Lower leg skin (tissue), 4 donors: Measurements from ENCODE around the gene TP53RK. TPM values are rescaled to one million over a fixed set of nuclear protein-coding genes. Genes with fewer than 3 reads are reported as not detected.

Experiments used
- DNase-seq, 2 donors: peaks; one replicate each; pipeline ENCODE4 v3.0.0-alpha.2; 2019; ENCODE audit warnings: low spot score in 2 of 2
- H3K4me3 ChIP-seq: fragments of 200-600 bp; sonication (generic); 2 replicates; pipeline ENCODE4 v1.5.1; 2017; ENCODE audit warnings: mild to moderate bottlenecking, low read depth; ENCODE audit not compliant: poor library complexity, severe bottlenecking
- POLR2A ChIP-seq, 2 donors: fragments of 450-650 bp; IDR thresholded peaks; one replicate each; pipeline ENCODE4 v1.6.1; 2016 to 2017; ENCODE audit warnings: antibody characterized with exemption in 2 of 2, mild to moderate bottlenecking in 1 of 2, moderate library complexity in 1 of 2
- WGBS, 2 donors: methylation state at CpG; one replicate each; pipeline ENCODE4 v1.1.5; 2018; 5-methylcytosine and 5-hydroxymethylcytosine counted together
- intact Hi-C: fragments of 100-400 bp; cut with DNase I; formaldehyde crosslinking; loops from one replicate; pipeline ENCODE4 v1.15.0; 2023; ENCODE audit warnings: low total_unique reads
- total RNA-seq, 4 donors: library from RNA; depleted of rRNA; stranded (reverse); fragments of >200 nt; gene quantifications; one replicate each; pipeline ENCODE4 v1.1.0, GENCODE V29; 2016
- TF ChIP-seq, protein P1 (sequence below), 3 donors: fragments of 450-650 bp; IDR thresholded peaks; one replicate each; pipeline ENCODE4 v1.5.1; 2016; ENCODE audit warnings: antibody characterized with exemption in 3 of 3, mild to moderate bottlenecking in 3 of 3, moderate library complexity in 2 of 3

Gene TP53RK
- total RNA-seq, 4 donors from 2014 or later = 19.5 to 28.6 (median 24.0) TPM

- DNase-seq = peak in 1 of 2 donors; percentile 56
- no peak for TF ChIP-seq POLR2A (IDR thresholded peaks at IDR 0.05)
- TF ChIP-seq, protein P1, sequence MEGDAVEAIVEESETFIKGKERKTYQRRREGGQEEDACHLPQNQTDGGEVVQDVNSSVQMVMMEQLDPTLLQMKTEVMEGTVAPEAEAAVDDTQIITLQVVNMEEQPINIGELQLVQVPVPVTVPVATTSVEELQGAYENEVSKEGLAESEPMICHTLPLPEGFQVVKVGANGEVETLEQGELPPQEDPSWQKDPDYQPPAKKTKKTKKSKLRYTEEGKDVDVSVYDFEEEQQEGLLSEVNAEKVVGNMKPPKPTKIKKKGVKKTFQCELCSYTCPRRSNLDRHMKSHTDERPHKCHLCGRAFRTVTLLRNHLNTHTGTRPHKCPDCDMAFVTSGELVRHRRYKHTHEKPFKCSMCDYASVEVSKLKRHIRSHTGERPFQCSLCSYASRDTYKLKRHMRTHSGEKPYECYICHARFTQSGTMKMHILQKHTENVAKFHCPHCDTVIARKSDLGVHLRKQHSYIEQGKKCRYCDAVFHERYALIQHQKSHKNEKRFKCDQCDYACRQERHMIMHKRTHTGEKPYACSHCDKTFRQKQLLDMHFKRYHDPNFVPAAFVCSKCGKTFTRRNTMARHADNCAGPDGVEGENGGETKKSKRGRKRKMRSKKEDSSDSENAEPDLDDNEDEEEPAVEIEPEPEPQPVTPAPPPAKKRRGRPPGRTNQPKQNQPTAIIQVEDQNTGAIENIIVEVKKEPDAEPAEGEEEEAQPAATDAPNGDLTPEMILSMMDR (IDR thresholded peaks at IDR 0.05) = no peak
- H3K4me3 ChIP-seq = no peak within 1 kb of the TSS
- 20 to 28% methylated on average over 43 to 55 of the region's 55 CpGs for WGBS, 2 donors
- intact Hi-C loops = no loop called here
These were observed 37.9 kb downstream of the TP53RK start, which contains the start of gene SLC13A3 for GRCh38 chr20:46651091-46651962. SLC13A3 (minus strand) TSS chr20:46651459; CDS start chr20:46651421, 38 bp downstream.

DNA sequence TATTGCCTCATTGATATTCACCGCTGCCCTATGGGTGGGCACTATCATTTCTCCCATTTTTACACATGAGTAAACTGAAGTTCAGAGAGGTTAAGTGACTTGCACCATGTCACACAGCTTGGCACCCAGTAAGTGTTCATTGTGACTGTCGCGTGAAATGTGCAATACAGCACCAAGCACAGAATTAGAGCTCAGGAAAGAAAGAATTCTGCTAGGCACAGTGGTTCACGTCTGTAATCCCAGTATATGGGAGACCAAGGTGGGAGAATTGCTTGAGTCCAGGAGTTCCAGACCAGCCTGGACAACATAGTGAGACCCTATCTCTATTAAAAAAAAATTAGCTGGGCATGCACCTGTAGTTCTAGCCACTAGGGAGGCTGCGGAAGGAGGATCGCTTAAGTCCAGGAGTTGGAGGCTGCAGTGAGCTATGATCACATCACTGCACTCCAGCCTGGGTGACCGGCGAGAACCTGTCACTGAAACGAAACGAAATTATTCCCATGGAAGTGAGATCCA lies 38.6 kb downstream of the TP53RK start:
- intact Hi-C loops = no loop called here
- H3K4me3 ChIP-seq = no peak overlapping the region
- DNase-seq = no peak
- TF ChIP-seq POLR2A (IDR thresholded peaks at IDR 0.05) = no peak
- TF ChIP-seq, protein P1 (IDR thresholded peaks at IDR 0.05) = no peak
- 81 to 84% methylated on average over 10 of the region's 10 CpGs for WGBS, 2 donors

DNA sequence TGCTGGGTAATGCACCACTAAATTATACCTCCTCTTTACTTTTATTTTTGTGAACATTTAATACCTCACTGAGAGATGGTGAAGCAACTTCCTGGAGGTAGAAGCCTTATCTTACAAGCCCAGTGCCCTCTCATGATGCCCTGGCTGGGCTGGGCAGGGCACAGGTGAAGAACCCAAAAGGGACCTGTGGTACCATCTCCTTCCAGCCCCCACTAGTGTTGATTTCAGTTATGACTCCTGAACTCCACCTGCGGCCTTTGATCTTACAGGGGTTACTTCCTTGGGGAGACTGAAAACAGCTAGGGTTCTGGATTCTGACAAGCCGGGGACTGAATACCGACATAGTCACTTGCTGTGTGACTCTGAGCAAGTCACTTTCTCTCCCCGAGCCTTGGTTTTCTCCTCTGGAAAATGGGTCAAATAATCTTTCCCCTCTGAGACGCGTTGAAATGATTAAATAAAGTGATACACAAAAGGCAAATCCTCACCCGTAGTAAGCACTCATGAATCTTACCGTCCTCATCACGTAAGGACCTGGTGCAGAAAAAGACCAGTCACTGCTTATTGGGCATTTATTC lies 39.2 kb downstream of the TP53RK start:
- intact Hi-C loops = no loop called here
- no peak overlapping the region for H3K4me3 ChIP-seq
- TF ChIP-seq, protein P1 (IDR thresholded peaks at IDR 0.05) = no peak
- no peak for TF ChIP-seq POLR2A (IDR thresholded peaks at IDR 0.05)
- peak in 1 of 2 donors; percentile 9 for DNase-seq
- 92 to 93% methylated on average over 9 of the region's 9 CpGs for WGBS, 2 donors

DNA sequence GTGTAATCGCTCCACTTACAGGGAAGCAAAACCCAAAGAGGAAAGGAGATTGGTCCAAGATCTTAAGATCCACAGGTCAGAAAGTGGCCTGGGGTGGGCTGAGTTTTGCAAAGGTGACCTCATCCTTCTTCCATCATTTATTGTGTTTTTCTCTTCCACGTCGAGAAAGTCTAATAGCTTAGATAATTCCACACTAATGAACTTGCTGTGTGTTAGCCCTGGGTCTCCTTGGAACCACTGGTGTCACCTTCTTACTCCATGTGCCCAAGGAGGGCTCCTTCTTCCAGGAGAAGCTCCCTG lies 39.6 kb downstream of the TP53RK start:
- intact Hi-C loops = no loop called here
- peak in 1 of 2 donors; percentile 4 for DNase-seq
- TF ChIP-seq, protein P1 (IDR thresholded peaks at IDR 0.05) = no peak
- no peak for TF ChIP-seq POLR2A (IDR thresholded peaks at IDR 0.05)
- H3K4me3 ChIP-seq = no peak overlapping the region
- WGBS, 2 donors = 78 to 79% methylated on average over 3 of the region's 3 CpGs

DNA sequence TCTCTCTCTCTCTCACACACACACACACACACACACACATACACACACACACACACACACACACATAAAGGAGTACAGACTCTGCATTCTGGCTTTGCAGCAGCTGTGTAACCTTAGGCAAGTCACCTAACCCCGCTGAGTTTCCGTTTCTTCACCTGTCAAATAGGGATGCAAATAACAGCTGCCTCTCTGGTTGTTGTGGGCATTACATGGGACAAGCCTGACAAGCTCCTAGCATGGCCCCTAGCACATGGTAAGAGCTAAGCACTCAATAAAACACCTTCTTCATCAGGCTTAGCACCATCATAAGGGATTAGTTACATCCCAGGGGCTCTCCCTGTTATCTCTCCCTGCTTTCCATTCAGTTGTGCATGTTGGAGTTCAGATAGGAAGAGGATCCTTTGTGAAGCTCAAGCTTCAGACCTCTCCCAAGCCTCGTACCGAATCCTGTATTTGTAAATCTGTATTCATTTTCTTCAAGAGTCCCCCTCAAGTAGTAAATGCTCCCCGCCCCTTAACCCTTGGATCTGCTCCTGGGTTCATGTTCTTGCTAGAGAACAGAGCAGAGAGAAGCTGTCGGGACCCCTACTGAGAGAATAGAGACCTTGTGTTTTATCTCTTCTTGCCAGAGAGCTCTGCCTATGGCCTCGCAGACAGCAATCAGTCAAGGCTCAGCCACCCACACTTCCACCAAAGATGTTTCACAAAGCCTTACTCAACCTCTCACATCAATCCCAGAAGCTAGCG lies 40.2 kb downstream of the TP53RK start:
- no peak for TF ChIP-seq POLR2A (IDR thresholded peaks at IDR 0.05)
- TF ChIP-seq, protein P1 (IDR thresholded peaks at IDR 0.05) = no peak
- intact Hi-C loops = no loop called here
- WGBS, 2 donors = 83 to 85% methylated on average over 8 of the region's 8 CpGs
- H3K4me3 ChIP-seq = no peak overlapping the region
- peak in 1 of 2 donors; percentile 2 for DNase-seq
